Measurements from ENCODE around the gene MORF4L1.

DNA sequence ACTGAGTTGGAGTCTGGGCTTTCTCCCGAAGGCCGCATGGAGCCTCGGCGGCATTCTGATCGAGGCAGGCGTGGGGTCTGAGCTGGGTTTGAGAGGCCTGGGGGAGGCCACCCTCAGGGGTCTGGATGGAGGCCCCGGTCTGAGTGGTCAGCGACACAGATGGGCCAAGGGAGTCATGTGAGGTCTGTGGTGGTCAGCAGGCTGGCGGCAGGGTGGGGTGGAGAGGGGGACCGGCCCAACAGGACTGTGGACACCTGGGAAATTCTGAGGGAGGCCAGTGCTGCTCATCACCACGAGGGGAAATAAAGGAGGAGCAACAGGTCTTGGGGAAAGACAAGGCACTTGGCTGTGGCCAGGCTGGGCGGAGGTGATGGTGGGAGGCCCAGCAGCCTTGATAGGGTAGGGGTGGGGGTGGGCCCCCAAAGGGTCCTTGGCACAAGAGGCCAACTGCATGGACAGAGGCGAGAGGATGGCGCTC, 56.0 kb downstream of the MORF4L1 start:
- TF ChIP-seq, protein P1, sequence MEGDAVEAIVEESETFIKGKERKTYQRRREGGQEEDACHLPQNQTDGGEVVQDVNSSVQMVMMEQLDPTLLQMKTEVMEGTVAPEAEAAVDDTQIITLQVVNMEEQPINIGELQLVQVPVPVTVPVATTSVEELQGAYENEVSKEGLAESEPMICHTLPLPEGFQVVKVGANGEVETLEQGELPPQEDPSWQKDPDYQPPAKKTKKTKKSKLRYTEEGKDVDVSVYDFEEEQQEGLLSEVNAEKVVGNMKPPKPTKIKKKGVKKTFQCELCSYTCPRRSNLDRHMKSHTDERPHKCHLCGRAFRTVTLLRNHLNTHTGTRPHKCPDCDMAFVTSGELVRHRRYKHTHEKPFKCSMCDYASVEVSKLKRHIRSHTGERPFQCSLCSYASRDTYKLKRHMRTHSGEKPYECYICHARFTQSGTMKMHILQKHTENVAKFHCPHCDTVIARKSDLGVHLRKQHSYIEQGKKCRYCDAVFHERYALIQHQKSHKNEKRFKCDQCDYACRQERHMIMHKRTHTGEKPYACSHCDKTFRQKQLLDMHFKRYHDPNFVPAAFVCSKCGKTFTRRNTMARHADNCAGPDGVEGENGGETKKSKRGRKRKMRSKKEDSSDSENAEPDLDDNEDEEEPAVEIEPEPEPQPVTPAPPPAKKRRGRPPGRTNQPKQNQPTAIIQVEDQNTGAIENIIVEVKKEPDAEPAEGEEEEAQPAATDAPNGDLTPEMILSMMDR (IDR thresholded peaks at IDR 0.05) = no peak
- no peak for TF ChIP-seq POLR2A (IDR thresholded peaks at IDR 0.05)
